GM10847 (cell line): Measurements from ENCODE around the gene CLMN.

Experiments used
- POLR2A ChIP-seq: IDR thresholded peaks from 2 replicates; pipeline ENCODE4 v1.6.1; 2011; ENCODE audit not compliant: insufficient read length; ENCODE audit errors: extremely low read depth

CLMN gene

GRCh38 chr14:95237958-95238340 is 81.8 kb downstream of the CLMN start:
- TF ChIP-seq POLR2A: no peak

GRCh38 chr14:95237121-95237957 is 82.4 kb downstream of the CLMN start:
- TF ChIP-seq POLR2A: no peak

- TF ChIP-seq POLR2A: no peak
These were observed 83.5 kb downstream of the CLMN start for GRCh38 chr14:95236221-95236620.

GRCh38 chr14:95235767-95236166 is 83.9 kb downstream of the CLMN start:
- TF ChIP-seq POLR2A: no peak

- no peak for TF ChIP-seq POLR2A
These were observed 84.4 kb downstream of the CLMN start for GRCh38 chr14:95235351-95235750.

- TF ChIP-seq POLR2A: no peak
These were observed 85.3 kb downstream of the CLMN start for GRCh38 chr14:95234426-95234825.

- TF ChIP-seq POLR2A: no peak
These were observed 85.9 kb downstream of the CLMN start for GRCh38 chr14:95233702-95234241.

GRCh38 chr14:95232894-95233584 is 86.7 kb downstream of the CLMN start:
- no peak for TF ChIP-seq POLR2A

GRCh38 chr14:95231966-95232633 is 87.6 kb downstream of the CLMN start:
- TF ChIP-seq POLR2A: no peak

- TF ChIP-seq POLR2A: no peak
These were observed 90.0 kb downstream of the CLMN start for GRCh38 chr14:95229749-95230148.

- no peak for TF ChIP-seq POLR2A
These were observed 91.5 kb downstream of the CLMN start for GRCh38 chr14:95228240-95228639.

GRCh38 chr14:95227279-95227860 is 92.3 kb downstream of the CLMN start:
- no peak for TF ChIP-seq POLR2A

GRCh38 chr14:95226801-95227200 is 92.9 kb downstream of the CLMN start:
- no peak for TF ChIP-seq POLR2A

- TF ChIP-seq POLR2A: no peak
These were observed 94.3 kb downstream of the CLMN start for GRCh38 chr14:95225251-95225887.

GRCh38 chr14:95222870-95223398 is 96.8 kb downstream of the CLMN start:
- no peak for TF ChIP-seq POLR2A
